GM19328 (cell line): Measurements from ENCODE around the gene CD63.

Experiments used
- ATAC-seq: cut with Tn5 transposase; IDR thresholded peaks from one replicate; pipeline ENCODE4 v1.9.1; 2021; ENCODE audit warnings: mild to moderate bottlenecking, moderate library complexity; ENCODE audit not compliant: unreplicated experiment

The CD63 gene

GRCh38 chr12:55707841-55708694, 20.7 kb downstream of the CD63 start, which contains the start of gene ITGA7:
TSS of gene ITGA7 (minus strand) at chr12:55707904. CDS start at chr12:55707682, 222 bp downstream.
- no peak for ATAC-seq

- no peak for ATAC-seq
Observed at GRCh38 chr12:55707219-55707671, 21.6 kb downstream of the CD63 start.

GRCh38 chr12:55706568-55707218, 22.1 kb downstream of the CD63 start:
- ATAC-seq = no peak

GRCh38 chr12:55705782-55706402, 22.9 kb downstream of the CD63 start:
- ATAC-seq = no peak

- no peak for ATAC-seq
Observed at GRCh38 chr12:55704824-55705718, 23.7 kb downstream of the CD63 start.

- ATAC-seq = no peak
Observed at GRCh38 chr12:55703901-55704761, 24.7 kb downstream of the CD63 start.

GRCh38 chr12:55703288-55703687, 25.5 kb downstream of the CD63 start:
- no peak for ATAC-seq

GRCh38 chr12:55702861-55703260, 25.9 kb downstream of the CD63 start:
- ATAC-seq = no peak

GRCh38 chr12:55700255-55701018, 28.4 kb downstream of the CD63 start:
- no peak for ATAC-seq

- no peak for ATAC-seq
Observed at GRCh38 chr12:55699471-55700055, 29.2 kb downstream of the CD63 start.

- ATAC-seq = no peak
Observed at GRCh38 chr12:55698965-55699364, 29.8 kb downstream of the CD63 start.

GRCh38 chr12:55698241-55698955, 30.4 kb downstream of the CD63 start:
- no peak for ATAC-seq

- ATAC-seq = no peak
Observed at GRCh38 chr12:55697686-55698085, 31.1 kb downstream of the CD63 start.

GRCh38 chr12:55696796-55697462, 31.9 kb downstream of the CD63 start:
- no peak for ATAC-seq

GRCh38 chr12:55696141-55696540, 32.7 kb downstream of the CD63 start:
- ATAC-seq = no peak

- ATAC-seq = no peak
Observed at GRCh38 chr12:55695349-55695748, 33.5 kb downstream of the CD63 start.

GRCh38 chr12:55694651-55695050, 34.2 kb downstream of the CD63 start:
- no peak for ATAC-seq

- no peak for ATAC-seq
Observed at GRCh38 chr12:55694188-55694515, 34.7 kb downstream of the CD63 start.
